GM12891 (cell line): Measurements from ENCODE around the gene MAN2B1.
"Not testable (repeated sequence)": the region's sequence is repeated elsewhere in the genome, so short reads cannot be mapped to it uniquely, and the experiment has no call there.

Experiments used
- PAX5 ChIP-seq: IDR thresholded peaks from 2 replicates; pipeline ENCODE4 v1.6.1; 2011; ENCODE audit warnings: low read length, moderate library complexity, mild to moderate bottlenecking; ENCODE audit not compliant: insufficient read depth, severe bottlenecking
- POLR2A ChIP-seq: IDR thresholded peaks from 2 replicates; pipeline ENCODE4 v1.6.1; 2011; ENCODE audit warnings: low read depth, low read length, control low read depth
- POLR2AphosphoS5 ChIP-seq: IDR thresholded peaks from 2 replicates; pipeline ENCODE4 v1.6.1; 2011; ENCODE audit warnings: low read depth, low read length, control low read depth
- SPI1 ChIP-seq: IDR thresholded peaks from 2 replicates; pipeline ENCODE4 v1.6.1; 2011; ENCODE audit warnings: low read depth, low read length, control low read depth
- TAF1 ChIP-seq: IDR thresholded peaks from 2 replicates; pipeline ENCODE4 v1.6.1; 2011; ENCODE audit warnings: low read depth, low read length, control low read depth

- not testable (repeated sequence) for TF ChIP-seq POLR2A, TAF1, POLR2AphosphoS5, PAX5, SPI1
Observed at GRCh38 chr19:12678039-12678438, 11.5 kb upstream of the MAN2B1 start.
